ENCODE results near the gene NTM.

NTM gene

GRCh38 chr11:132096132-132096825, 725.9 kb downstream of the NTM start:
- no peak for DNase-seq (ENCODE audit: insufficient read length, low spot score)
- TF ChIP-seq CTCF (IDR thresholded peaks at IDR 0.05; ENCODE audit: insufficient read depth, missing control alignments) = no peak
- FAIRE-seq = no peak

- TF ChIP-seq CTCF (IDR thresholded peaks at IDR 0.05; ENCODE audit: insufficient read depth, missing control alignments) = peak; percentile 35
- no peak for FAIRE-seq
- DNase-seq (ENCODE audit: insufficient read length, low spot score) = no peak
Observed at GRCh38 chr11:132099692-132100091, 729.3 kb downstream of the NTM start.

GRCh38 chr11:132100583-132100982, 730.2 kb downstream of the NTM start:
- TF ChIP-seq CTCF (IDR thresholded peaks at IDR 0.05; ENCODE audit: insufficient read depth, missing control alignments) = no peak
- FAIRE-seq (no peak), DNase-seq (ENCODE audit: insufficient read length, low spot score) (no peak)

- DNase-seq (ENCODE audit: insufficient read length, low spot score) = no peak
- no peak for TF ChIP-seq CTCF (IDR thresholded peaks at IDR 0.05; ENCODE audit: insufficient read depth, missing control alignments)
- no peak for FAIRE-seq
Observed at GRCh38 chr11:132101881-132102280, 731.5 kb downstream of the NTM start.

- FAIRE-seq = no peak
Observed at GRCh38 chr11:132103021-132103420, 732.6 kb downstream of the NTM start.

GRCh38 chr11:132106096-132106982, 735.9 kb downstream of the NTM start:
- FAIRE-seq = no peak
- TF ChIP-seq CTCF (IDR thresholded peaks at IDR 0.05; ENCODE audit: insufficient read depth, missing control alignments) = no peak
- DNase-seq (ENCODE audit: insufficient read length, low spot score) = no peak

More at GRCh38 chr11:132103021-132103420, 732.6 kb downstream of the NTM start:
- TF ChIP-seq CTCF (IDR thresholded peaks at IDR 0.05; ENCODE audit: insufficient read depth, missing control alignments) = no peak
- DNase-seq (ENCODE audit: insufficient read length, low spot score) = no peak

- no peak for TF ChIP-seq CTCF (IDR thresholded peaks at IDR 0.05; ENCODE audit: insufficient read depth, missing control alignments)
- DNase-seq (ENCODE audit: insufficient read length, low spot score) (no peak), FAIRE-seq (no peak)
Observed at GRCh38 chr11:132111316-132111715, 740.9 kb downstream of the NTM start.
